Skeletal muscle tissue (tissue), 4 donors: ENCODE measurements around the gene ARID5B. TPM values are rescaled to one million over a fixed set of nuclear protein-coding genes. Genes with fewer than 3 reads are reported as not detected.
A peak's percentile ranks its signal among the peaks of the same experiment; 100 is the strongest.

Experiments used
- H3K27ac ChIP-seq: one replicate; pipeline ENCODE4 v1.7.0; 2013; ENCODE audit warnings: mild to moderate bottlenecking, low read depth, low read length, inconsistent platforms
- H3K27me3 ChIP-seq, 3 donors: one replicate each; pipeline ENCODE4 v1.7.0; 2013; ENCODE audit warnings: low read length in 3 of 3; ENCODE audit not compliant: control insufficient read depth in 3 of 3, insufficient read depth in 3 of 3
- H3K36me3 ChIP-seq, 3 donors: one replicate each; pipeline ENCODE4 v1.7.0; 2013; ENCODE audit warnings: low read length in 3 of 3; ENCODE audit not compliant: control insufficient read depth in 3 of 3, insufficient read depth in 3 of 3
- H3K4me1 ChIP-seq, 3 donors: one replicate each; pipeline ENCODE4 v1.7.0; 2013; ENCODE audit warnings: low read length in 3 of 3, mild to moderate bottlenecking in 3 of 3; ENCODE audit not compliant: control insufficient read depth in 3 of 3, insufficient read depth in 3 of 3
- H3K4me3 ChIP-seq, 3 donors: one replicate each; pipeline ENCODE4 v1.7.0; 2013; ENCODE audit warnings: low read length in 3 of 3
- H3K9ac ChIP-seq, 3 donors: one replicate each; pipeline ENCODE4 v1.7.0; 2013; ENCODE audit warnings: low read length in 3 of 3, mild to moderate bottlenecking in 3 of 3, moderate library complexity in 2 of 3, low read depth in 1 of 3
- H3K9me3 ChIP-seq, 3 donors: one replicate each; pipeline ENCODE4 v1.7.0; 2013; ENCODE audit warnings: low read length in 3 of 3; ENCODE audit not compliant: control insufficient read depth in 3 of 3
- total RNA-seq: library from RNA; depleted of rRNA; stranded (reverse); fragments of >200 nt; gene quantifications from one replicate; pipeline ENCODE4 v1.2.3, GENCODE V29; 2014
- donor health status: Osteomylitis.

ARID5B gene
- total RNA-seq, 1 donor from 2014 or later = 27.7 TPM

DNA sequence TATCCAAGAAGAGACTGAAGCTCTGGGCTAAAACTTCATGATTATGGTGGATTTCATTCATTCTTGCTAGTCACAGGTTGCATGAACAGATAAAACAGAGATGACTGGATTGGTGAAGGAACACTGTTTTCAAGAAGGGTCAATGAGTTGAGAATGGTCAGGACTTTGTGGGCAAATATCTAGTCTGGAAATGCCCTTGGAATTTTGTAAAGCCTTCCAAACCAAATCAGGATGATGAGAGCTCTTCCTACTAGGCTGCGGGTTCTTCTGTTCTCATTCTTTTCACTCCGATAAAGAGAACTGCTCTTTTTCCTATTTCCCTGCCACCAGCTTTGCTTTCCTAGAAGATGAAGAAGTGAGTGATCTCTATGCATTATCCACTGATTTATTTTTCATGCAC lies 171.4 kb downstream of the ARID5B start:
- no peak overlapping the region for H3K27ac ChIP-seq
- H3K4me3 ChIP-seq = no peak overlapping the region
- H3K4me1 ChIP-seq = peaks cover 59 to 69% (median 67%) of the 10 kb centered on the region in 3 donors

GRCh38 chr10:62073429-62073828 lies 171.9 kb downstream of the ARID5B start:
- peaks cover 63 to 67% (median 65%) of the 10 kb centered on the region in 3 donors for H3K4me1 ChIP-seq
- H3K9ac ChIP-seq = peak overlapping the region in 2 of 3 donors; percentile 3 to 27
- peaks cover 13 to 22% (median 14%) of the 10 kb centered on the region in 3 donors for H3K36me3 ChIP-seq
- no peak overlapping the region for H3K27ac ChIP-seq
- H3K9me3 ChIP-seq = no peaks in the 10 kb centered on the region
- H3K4me3 ChIP-seq = no peak overlapping the region
- H3K27me3 ChIP-seq = no peaks in the 10 kb centered on the region

More for the DNA sequence above, 171.4 kb downstream of the ARID5B start:
- Histone ChIP-seq H3K27me3 (no peaks in the 10 kb centered on the region), H3K9ac (no peak overlapping the region), H3K36me3 (peaks cover 13 to 22% (median 14%) of the 10 kb centered on the region in 3 donors), H3K9me3 (no peaks in the 10 kb centered on the region)

DNA sequence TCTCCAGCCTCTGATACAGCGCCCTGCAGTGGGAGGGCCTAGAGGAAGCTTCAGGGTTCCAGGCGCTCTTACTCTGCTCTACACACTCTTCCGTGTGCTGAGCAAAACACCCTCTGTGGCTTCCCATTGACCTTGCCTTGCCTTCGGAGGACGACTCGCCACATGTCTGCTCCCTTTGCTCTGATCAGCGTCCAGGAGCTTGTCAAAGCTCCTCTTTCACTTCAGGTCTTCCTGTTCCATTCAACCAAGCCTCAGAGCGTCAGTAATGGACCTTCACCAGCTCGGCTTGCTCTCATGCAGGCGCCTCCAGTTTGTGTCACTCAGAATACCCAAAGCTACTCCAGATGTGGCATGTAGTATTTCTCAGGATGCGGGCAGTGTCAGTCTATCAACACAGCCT lies 173.9 kb downstream of the ARID5B start:
- Histone ChIP-seq H3K4me3 (peak overlapping the region in 2 of 3 donors; percentile 2 to 22), H3K9ac (peak overlapping the region in 1 of 3 donors; percentile 41), H3K9me3 (no peaks in the 10 kb centered on the region), H3K4me1 (peaks cover 61 to 73% (median 63%) of the 10 kb centered on the region in 3 donors), H3K27ac (peak overlapping the region; percentile 57), H3K27me3 (no peaks in the 10 kb centered on the region), H3K36me3 (peaks cover 13 to 22% (median 22%) of the 10 kb centered on the region in 3 donors)

DNA sequence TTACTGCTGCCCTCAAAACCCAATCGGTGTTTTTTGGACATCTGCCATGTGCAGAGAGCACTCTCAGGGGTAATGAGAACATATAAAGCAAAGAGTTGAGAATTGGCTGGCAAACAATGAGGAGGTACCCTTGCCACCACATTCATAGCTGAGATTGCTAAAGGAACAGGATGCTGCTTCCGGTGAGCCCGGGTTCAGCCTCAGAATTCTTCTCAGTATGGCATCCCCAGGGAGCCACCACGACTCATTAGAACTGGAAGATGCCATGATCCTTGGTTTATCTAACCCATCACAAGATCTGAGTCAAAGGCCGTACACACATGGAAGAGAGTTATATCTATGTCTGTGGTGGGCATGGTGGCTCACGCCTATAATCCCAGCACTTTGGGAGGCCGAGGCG lies 174.4 kb downstream of the ARID5B start:
- Histone ChIP-seq H3K4me1 (peaks cover 65 to 73% (median 65%) of the 10 kb centered on the region in 3 donors), H3K27me3 (no peaks in the 10 kb centered on the region), H3K36me3 (peaks cover 13 to 21% (median 17%) of the 10 kb centered on the region in 3 donors), H3K4me3 (peak overlapping the region in 1 of 3 donors; percentile 22), H3K9me3 (no peaks in the 10 kb centered on the region), H3K27ac (peak overlapping the region; percentile 57), H3K9ac (no peak overlapping the region)

- peak overlapping the region; percentile 69 for H3K27ac ChIP-seq
- H3K4me3 ChIP-seq = peak overlapping the region; percentile 17 to 42 (median 33)
- H3K9ac ChIP-seq = peak overlapping the region in 2 of 3 donors; percentile 2 to 40
- H3K9me3 ChIP-seq = no peaks in the 10 kb centered on the region
- H3K27me3 ChIP-seq = no peaks in the 10 kb centered on the region
- peaks cover 13 to 19% (median 13%) of the 10 kb centered on the region in 3 donors for H3K36me3 ChIP-seq
- H3K4me1 ChIP-seq = peaks cover 72 to 78% (median 73%) of the 10 kb centered on the region in 3 donors
Measured at GRCh38 chr10:62076891-62077290, 175.4 kb downstream of the ARID5B start.

GRCh38 chr10:62077330-62078015 lies 176.0 kb downstream of the ARID5B start:
- peaks cover 72 to 77% (median 74%) of the 10 kb centered on the region in 3 donors for H3K4me1 ChIP-seq
- H3K36me3 ChIP-seq = peaks cover 7 to 14% (median 8%) of the 10 kb centered on the region in 3 donors
- no peaks in the 10 kb centered on the region for H3K27me3 ChIP-seq
- no peak overlapping the region for H3K27ac ChIP-seq
- H3K9ac ChIP-seq = peak overlapping the region in 2 of 3 donors; percentile 2 to 40
- H3K4me3 ChIP-seq = no peak overlapping the region
- no peaks in the 10 kb centered on the region for H3K9me3 ChIP-seq

DNA sequence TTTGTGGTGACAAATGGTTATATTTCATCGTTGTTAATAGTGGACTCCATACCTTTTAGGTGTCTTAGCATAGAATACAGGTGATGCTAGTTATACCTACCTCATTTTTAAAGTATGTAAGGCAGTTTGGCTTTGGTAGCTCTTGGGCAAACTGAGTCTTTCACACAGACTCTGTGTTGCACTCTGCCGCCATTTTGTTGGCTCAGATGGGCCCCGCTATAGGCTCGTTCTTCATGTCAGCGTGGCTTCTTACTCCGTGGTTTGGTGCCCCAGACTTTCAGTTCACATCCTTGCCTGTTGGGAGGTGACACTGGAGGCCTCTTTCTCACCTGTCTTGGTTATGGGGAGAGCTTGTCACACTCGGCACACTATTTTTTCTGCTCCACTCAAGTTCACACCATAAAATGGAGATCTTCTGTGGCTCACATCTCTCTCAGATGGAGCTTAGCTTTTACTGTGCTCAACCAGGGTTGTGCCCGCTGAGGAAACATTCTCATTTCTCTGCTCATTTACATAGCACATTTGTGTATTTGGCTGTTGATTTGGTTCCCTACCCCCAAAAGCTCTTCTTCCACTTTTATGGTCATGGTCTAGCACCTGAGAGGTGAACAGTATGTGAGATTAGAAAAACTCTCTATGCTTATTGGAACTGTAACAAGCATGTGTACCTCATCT lies 178.5 kb downstream of the ARID5B start:
- Histone ChIP-seq H3K4me3 (no peak overlapping the region), H3K36me3 (peaks cover 3 to 14% (median 6%) of the 10 kb centered on the region in 3 donors), H3K4me1 (peaks cover 71 to 72% (median 72%) of the 10 kb centered on the region in 3 donors), H3K9ac (no peak overlapping the region), H3K27me3 (no peaks in the 10 kb centered on the region), H3K27ac (peak overlapping the region; percentile 87), H3K9me3 (no peaks in the 10 kb centered on the region)

GRCh38 chr10:62080905-62081304 lies 179.4 kb downstream of the ARID5B start:
- Histone ChIP-seq H3K27me3 (no peaks in the 10 kb centered on the region), H3K27ac (peak overlapping the region; percentile 87), H3K4me1 (peaks cover 63 to 65% (median 64%) of the 10 kb centered on the region in 3 donors), H3K9ac (no peak overlapping the region), H3K4me3 (no peak overlapping the region), H3K36me3 (peaks cover 7 to 18% (median 8%) of the 10 kb centered on the region in 3 donors), H3K9me3 (no peaks in the 10 kb centered on the region)

DNA sequence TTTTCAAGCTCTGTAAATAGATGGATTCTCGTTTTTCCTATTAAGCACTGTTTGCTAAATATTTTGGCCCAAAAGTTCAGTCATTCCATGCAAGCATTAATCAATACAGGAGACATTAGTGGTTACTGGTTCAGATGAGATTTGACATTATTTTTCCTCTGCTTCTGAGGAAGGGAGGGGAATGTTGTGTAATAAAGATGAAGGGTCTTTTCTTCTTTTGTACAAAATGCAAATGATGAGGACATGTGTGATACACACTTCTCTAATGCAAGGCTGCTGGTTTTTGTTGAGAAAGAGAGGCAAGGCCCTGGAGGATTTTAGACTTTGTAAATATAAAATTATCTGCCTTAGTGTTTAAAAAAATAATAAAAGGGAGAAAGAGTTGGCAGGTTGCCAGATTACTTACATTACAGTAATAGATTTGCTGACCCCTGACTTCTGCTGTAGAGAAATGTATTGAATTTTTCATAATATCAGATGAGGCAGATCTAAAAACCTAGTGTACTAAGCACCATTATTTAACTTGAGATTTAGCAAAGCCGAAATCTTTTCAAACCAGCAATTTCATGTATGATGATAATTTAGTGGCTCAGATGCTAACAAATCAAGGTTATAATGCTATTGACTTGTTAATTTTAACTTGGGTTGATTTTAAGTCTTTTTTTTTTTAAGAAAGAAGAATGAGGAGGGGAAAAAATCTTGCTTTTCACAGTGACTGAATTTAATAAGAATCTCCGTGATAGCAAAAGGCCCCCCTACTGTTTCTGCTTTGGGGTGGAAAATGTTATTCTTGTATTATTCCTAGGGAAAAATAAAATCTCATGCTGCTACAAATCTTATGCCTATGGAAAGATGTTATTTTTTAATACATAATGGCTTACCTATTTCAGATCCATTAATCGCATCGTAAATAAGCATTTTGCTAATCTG lies 180.1 kb downstream of the ARID5B start:
- peak overlapping the region in 2 of 3 donors; percentile 58 to 60 for H3K9ac ChIP-seq
- no peaks in the 10 kb centered on the region for H3K9me3 ChIP-seq
- peaks cover 11 to 23% (median 12%) of the 10 kb centered on the region in 3 donors for H3K36me3 ChIP-seq
- peak overlapping the region in 2 of 3 donors; percentile 4 to 18 for H3K4me3 ChIP-seq
- H3K27me3 ChIP-seq = no peaks in the 10 kb centered on the region
- H3K4me1 ChIP-seq = peaks cover 56 to 59% (median 58%) of the 10 kb centered on the region in 3 donors
- H3K27ac ChIP-seq = peak overlapping the region; percentile 87
